GM19438 (cell line): ENCODE results near the gene MAML3.

Source experiments
- ATAC-seq: cut with Tn5 transposase; IDR thresholded peaks from one replicate; pipeline ENCODE4 v1.9.1; 2021; ENCODE audit warnings: low read depth; ENCODE audit not compliant: unreplicated experiment

MAML3 gene

DNA sequence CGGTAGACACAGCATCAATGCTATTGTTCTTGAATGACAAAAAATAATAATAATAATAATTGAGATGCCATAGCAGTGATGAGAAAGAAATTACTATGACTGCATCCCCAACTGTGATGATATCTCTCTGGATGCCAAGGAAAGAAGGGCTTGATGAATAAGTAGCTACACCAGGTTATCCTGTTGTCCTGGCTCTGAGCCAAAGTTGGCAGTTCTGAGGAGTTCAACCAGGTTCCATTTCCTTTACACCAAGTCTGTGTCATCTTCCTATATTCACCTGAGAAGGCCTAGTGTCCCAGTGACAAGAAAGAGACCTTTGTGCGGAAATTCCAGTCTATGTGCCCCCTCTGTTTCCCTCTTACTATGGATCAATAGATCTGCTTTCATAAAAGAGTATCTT is 3.4 kb upstream of the MAML3 start:
- no peak for ATAC-seq

DNA sequence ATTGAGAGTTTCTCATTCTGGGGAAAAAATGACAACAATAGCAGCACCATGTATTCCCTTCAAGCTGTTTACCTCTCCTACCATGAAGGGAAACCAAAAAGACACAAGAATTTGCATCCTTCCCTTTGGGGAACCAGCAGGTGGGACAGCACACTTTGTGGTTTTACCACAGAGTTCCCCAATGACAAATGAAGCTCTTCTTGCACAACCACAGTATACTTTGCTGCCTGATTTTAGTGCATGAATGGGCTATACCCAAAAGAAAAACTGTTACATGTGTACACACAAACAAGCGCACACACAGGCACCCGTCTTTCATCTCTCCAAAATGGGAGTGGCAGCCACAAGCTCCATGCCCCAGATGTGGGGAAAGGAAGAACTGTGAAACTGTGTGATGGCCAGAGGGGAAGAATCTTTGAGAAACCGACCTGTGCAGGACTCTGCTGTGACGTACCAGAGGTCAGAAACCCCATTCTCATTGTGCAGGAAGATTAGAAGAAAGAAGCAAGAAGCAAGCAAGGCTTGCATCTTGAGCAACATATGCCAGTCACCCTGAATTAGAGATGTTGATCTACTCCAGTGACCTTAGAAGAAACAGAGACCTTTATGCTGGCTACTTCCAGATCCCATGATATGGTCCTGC is 2.7 kb upstream of the MAML3 start:
- ATAC-seq = peak; percentile 53

GRCh38 chr4:140154572-140154891 is 548 bp upstream of the MAML3 start:
- no peak for ATAC-seq

DNA sequence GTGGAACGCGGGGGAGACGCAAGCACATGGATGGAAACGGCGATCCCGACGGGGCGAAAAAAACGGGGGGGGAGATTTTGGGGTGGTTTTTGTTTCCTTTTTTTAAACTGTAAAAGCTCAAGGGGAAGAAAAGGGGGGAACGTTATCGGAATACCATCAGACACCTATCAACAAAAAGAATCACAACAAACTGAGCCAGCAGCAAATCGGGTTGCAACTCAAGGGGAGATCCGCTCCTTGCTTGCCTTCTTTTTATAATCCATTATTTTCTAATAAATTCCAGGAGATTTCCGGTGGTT is 616 bp downstream of the MAML3 start:
- no peak for ATAC-seq

GRCh38 chr4:140152751-140153418 is 1.1 kb downstream of the MAML3 start:
- no peak for ATAC-seq

GRCh38 chr4:140152013-140152703 is 1.8 kb downstream of the MAML3 start:
- no peak for ATAC-seq

GRCh38 chr4:140151699-140152012 is 2.3 kb downstream of the MAML3 start:
- no peak for ATAC-seq

GRCh38 chr4:140150886-140151698 is 2.9 kb downstream of the MAML3 start:
- no peak for ATAC-seq

DNA sequence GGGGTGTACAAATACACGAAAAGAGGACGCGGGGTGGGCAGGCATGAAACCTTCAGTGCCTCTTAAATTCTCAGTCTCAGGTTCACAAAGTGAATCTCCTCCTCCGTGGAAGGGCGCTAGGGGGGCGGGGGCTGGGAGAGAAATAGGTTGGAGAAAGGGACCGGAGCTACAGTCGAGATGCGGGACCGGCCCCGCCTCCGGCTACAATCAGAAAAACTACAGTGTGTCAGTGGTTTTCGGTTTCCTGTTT is 3.4 kb downstream of the MAML3 start:
- ATAC-seq = no peak

- ATAC-seq = no peak
These were observed 3.9 kb downstream of the MAML3 start for GRCh38 chr4:140149846-140150635.

DNA sequence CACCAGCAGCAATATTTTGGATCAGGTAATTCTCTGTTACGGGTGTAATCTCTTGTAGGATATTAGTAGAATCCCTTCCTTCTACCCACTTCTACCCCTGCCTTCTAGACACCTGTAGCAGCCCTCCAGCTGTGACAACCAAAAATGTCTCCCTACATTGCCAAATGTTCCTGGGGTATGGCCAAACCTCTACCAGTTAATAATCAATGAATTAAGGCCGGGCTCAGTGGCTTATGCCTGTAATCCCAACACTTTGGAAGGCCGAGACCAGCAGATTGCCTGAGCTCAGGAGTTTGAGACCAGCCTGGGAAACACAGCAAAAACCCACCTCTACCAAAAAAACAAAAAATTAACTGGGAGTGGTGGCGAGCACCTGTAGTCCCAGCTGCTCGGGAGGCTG is 9.9 kb downstream of the MAML3 start:
- ATAC-seq = no peak

DNA sequence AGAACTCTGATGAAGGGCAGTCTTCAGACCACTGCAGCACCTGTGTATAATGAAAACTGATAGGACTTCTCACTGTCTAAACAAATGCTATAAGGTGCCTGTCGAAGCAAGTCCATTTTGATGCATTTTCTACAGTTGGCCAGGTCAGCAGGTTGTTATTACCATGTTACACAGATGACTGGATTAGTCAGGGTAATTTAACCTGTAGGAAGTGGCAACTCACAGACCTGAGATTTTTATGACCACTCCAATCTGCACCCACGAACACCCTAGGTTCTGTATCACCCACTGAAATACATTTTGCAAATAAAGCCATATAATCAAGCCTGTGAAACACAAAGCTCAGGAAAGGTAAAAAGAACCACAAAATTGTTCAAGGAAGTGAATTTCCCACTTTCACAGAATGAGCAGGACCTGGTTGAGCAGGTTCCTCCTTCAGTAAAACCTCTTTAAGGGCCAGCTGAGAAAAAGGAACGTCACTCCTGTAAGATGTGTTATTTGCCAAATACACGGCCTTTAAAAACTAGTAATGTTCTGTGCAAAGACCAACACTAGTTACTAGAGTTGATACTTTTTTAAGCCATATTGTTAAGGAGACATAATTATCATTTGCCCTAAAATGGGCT is 12.7 kb downstream of the MAML3 start:
- no peak for ATAC-seq

- ATAC-seq = no peak
These were observed 13.4 kb downstream of the MAML3 start for GRCh38 chr4:140140566-140140965.

DNA sequence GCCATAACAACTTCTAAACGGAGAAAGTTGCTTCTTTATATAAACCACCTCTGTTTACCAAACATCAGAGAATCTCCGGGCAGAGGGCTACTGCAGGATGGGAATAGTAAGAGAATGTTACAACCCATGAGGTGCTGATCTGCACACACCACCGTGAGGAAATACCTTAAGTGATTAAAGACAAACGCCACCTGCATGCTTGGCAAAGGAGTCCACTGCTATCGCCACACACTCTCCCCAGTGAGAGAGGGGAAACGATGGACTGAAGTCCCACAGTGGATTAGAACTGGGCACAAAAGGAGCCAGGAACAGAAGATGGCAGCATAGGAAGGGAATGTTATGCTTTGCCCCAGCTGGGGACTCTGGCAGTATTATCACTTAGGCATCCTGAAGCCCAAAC is 15.6 kb downstream of the MAML3 start:
- no peak for ATAC-seq

DNA sequence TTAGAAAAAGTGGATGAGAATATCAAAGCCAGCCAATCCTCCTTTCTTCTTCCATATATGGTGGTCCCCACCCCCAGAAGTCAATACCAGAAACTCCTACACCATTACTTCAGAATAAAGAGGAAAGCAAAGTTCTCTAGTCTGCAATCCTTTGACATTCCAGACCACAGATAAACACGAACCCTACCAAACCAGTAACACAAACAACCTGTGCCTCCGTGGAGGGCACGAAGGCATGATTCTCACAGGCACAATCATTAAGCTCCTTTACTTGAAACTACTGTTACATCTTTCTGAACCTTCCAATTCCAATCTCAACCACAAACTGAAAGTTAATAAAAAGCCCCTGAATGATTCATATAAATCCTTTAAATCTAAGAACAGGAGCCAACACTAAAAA is 16.3 kb downstream of the MAML3 start:
- ATAC-seq = no peak

DNA sequence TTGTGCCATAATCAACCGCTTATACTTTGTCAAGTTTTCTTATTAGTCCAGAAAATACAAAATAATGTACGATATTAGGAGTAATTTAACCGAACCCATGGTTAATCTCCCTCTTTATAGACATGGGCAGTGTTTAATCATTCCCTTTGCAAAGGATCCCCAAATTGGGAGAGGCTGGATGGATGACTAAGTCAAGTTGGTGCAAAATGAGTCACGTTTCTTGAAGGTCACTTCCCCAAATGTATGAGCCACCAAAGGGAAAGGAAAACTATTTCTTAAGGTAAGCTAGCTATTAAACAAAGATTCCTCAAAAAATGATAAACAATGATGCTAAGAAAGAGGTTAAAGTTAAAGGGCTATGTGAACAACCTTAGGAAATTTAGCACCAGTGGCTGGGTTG is 17.5 kb downstream of the MAML3 start:
- no peak for ATAC-seq

DNA sequence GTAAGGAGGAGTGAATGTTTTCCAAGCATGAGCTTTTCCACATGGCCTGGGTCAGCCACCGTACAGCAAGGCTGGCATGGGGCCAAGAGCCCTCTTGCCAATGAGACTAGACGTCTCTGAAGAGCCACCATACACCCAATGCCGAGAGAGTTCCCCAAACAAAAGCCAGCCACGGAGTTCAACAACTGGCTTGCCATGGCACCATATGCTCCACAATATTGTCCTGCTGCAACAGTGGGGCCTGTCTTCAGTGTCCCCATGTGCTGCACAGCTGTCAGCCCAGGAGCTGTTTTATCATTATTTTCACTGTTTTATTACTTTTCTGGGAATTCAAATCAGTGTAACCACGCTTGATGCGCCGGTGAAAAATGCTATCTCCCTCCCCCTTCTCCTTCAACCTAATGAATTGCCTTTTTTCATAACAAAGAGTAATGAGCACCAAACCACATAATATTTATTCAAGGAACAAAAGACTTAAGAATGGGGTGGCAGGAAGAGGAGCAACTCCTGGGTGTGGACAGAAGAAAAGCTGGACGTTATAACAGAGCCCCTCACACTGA is 18.4 kb downstream of the MAML3 start:
- no peak for ATAC-seq

- ATAC-seq = no peak
These were observed 19.1 kb downstream of the MAML3 start for GRCh38 chr4:140134746-140135425.

- ATAC-seq = no peak
These were observed 20.4 kb downstream of the MAML3 start for GRCh38 chr4:140133576-140133975.

- ATAC-seq = no peak
These were observed 22.2 kb downstream of the MAML3 start for GRCh38 chr4:140131675-140132229.
